ENCODE results near the gene RASIP1.
A peak's percentile ranks its signal among the peaks of the same experiment; 100 is the strongest.
"Not testable (repeated sequence)": the region's sequence is repeated elsewhere in the genome, so short reads cannot be mapped to it uniquely, and the experiment has no call there.

RASIP1 gene

GRCh38 chr19:48705431-48705830 is 35.0 kb downstream of the RASIP1 start:
- no peak for DNase-seq

DNA sequence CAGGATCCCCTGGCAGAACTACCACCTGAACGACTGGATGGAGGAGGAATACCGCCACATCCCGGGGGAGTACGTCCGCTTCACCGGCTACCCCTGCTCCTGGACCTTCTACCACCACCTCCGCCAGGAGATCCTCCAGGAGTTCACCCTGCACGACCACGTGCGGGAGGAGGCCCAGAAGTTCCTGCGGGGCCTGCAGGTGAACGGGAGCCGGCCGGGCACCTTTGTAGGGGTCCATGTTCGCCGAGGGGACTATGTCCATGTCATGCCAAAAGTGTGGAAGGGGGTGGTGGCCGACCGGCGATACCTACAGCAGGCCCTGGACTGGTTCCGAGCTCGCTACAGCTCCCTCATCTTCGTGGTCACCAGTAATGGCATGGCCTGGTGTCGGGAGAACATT is 37.1 kb downstream of the RASIP1 start:
- no peak for DNase-seq

DNA sequence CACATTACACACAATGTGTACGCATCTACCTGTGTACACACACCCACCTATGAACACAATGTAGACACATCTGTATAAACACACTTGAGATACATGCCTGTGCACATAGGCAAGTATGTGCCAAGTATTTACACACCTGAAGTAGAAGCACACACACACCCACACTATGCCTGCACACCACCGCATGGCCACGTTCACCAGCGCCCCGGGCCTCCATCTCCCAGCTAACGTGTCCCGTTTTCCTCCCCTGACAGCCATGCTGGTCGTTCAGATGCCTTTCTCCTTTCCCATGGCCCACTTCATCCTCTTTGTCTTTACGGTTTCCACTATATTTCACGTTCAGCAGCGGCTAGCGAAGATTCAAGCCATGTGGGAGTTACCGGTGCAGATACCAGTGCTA is 37.7 kb downstream of the RASIP1 start:
- DNase-seq: no peak

DNA sequence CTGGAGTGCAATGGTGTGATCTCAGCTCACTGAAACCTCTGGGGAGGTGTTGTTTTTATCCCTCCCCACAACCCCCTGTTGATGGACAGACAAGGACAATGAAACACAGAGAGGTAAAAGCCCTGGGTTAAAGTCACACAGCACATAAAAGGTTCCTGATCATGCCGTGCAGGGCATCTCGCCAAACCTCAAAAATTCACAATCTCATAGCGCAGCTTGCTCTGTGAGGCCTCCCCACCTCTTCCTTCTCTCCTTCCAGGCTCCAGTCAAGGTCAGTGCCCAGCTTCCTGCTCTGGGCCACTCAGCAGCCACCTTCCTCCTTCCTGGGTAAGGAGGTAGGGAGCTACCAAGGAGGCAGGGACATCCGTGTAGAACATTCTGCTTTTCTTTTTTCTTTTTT is 42.4 kb downstream of the RASIP1 start:
- DNase-seq: no peak

- DNase-seq: no peak
Observed at GRCh38 chr19:48696353-48697010, 43.9 kb downstream of the RASIP1 start.

GRCh38 chr19:48695743-48696352 is 44.6 kb downstream of the RASIP1 start, which contains the start of gene FUT2:
TSS of gene FUT2 (plus strand) at chr19:48695971. CDS start at chr19:48702957, 6,986 bp downstream.
- no peak for DNase-seq

- not testable (repeated sequence) for DNase-seq
Observed at GRCh38 chr19:48693629-48694028, 46.8 kb downstream of the RASIP1 start.

DNA sequence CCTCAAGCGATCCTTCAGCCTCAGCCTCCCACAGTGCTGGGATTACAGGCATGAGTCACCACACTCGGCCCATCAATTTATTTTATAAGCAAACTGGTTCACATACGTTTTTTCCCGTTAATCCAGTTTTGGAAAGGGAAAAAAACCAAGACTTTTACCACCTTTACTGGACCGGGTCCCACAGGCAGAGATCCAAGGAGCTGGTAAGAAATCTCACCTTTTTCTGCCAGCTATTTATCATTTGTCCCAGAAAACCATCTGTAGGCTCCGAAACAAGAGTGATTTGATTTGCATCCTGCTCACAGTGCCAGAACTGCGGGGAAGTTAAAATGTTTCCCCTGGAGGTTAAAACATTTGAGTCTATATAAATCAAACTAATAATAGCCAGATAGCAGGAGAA is 51.0 kb downstream of the RASIP1 start:
- no peak for DNase-seq

DNA sequence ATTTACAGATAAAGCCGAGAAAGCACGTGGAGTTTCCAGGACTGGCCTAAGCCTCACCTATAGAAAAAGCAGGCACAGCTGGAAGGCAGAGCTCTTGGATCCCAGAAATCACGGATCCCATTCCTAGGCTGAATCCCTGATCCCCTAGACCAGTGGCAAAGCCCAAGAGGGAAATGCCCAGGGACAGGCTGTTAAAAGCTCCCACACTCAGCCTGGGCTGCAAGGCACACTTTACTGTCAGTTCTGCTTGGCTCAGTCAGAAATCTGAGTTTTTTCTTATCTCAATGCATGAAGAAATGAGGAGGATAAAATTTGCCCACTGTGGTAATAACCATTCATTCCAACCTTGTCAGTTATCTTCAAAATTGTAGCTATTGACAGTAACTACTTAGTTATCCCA is 52.6 kb downstream of the RASIP1 start:
- DNase-seq: no peak

DNA sequence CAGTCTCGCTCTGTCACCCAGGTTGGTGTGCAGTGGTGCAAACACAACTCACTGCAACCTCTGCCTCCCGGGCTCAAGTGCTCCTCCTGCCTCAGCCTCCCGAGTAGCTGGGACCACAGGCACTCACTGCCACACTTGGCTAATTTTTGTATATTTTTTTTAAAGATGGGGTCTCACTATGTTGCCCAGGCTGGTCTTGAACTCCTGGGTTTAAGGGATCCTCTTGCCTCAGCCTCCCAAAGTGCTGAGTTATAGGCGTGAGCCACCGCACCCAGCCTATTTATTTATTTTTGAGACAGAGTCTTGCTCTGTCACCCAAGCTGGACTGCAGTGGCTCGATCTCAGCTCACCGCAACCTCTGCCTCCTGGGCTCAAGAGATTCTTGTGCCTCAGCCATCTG is 53.8 kb downstream of the RASIP1 start:
- DNase-seq: not testable (repeated sequence)

GRCh38 chr19:48686088-48686487 is 54.3 kb downstream of the RASIP1 start:
- DNase-seq: no peak

DNA sequence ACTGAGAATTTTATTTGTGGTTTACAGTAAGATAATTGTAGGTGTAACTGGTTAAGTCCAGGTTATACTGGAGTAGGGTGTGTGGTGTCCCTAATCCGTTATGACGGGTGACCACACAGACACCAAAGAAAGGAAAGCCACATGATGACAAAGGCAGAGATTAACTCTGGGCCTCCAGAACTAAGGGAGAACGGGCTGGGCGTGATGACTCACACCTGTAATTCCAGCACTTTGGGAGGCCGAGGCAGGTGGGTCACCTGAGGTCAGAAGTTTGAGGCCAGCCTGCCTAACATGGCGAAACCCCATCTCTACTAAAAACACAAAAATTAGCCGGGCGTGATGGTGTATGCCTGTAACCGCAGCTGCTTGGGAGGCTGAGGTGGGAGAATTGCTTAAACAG is 54.8 kb downstream of the RASIP1 start:
- DNase-seq: no peak

DNA sequence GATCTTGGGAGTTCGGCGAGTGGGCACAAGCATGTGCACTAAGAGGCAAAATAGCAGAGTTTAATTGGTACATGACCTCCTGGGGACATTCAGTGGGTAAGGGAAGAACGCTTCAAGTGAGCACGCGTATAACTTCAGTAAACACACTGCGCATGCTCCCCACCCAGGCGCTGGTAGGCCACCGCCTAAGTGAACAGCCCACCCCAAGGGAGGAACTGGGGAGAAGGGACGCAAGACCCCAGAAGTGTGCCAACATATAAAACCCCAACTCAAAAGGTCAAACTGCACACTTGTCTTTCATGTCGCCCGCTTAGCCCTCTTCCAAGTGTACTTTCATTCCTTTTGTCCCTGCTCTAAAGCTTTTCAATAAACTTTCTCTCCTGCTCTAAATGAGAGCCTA is 57.1 kb downstream of the RASIP1 start:
- DNase-seq: no peak

DNA sequence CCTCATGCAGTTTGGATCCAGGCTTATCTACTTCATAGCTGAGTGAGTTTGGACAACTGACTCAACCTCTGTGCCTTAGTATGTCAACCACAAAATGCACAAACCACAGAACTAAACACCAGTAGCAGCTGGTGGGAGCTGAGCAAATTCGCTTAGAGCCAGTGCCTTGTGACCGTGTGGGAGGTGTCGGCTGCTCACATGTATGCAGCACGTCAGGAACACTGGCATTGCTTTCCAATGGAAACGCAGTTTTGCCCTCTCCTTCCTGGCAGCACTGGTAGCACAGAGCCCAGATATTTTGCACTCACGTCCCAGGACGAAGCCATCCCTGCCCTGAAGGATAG is 59.3 kb downstream of the RASIP1 start:
- no peak for DNase-seq

GRCh38 chr19:48680436-48681126 is 59.8 kb downstream of the RASIP1 start:
- no peak for DNase-seq

- DNase-seq: not testable (repeated sequence)
Observed at GRCh38 chr19:48680006-48680405, 60.4 kb downstream of the RASIP1 start.

GRCh38 chr19:48678201-48678600 is 62.2 kb downstream of the RASIP1 start:
- no peak for DNase-seq

DNA sequence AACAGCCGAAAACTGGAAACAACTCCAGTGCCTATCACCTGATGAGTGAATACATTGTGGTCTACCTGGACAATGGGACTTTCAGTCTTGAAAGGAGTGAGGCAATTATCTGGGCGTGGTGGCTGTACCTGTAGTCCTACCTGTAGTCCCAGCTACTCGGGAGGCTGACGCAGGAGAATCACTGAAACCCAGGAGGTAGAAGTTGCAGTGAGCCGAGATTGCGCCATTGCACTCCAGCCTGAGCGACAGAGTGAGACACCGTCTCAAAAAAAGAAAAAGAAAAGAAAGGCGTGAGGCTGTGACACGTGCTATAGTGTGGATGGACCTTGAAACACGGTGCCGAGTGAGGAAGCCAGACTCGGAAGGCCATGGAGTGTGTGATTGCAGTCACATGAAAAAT is 63.5 kb downstream of the RASIP1 start:
- DNase-seq: no peak

- DNase-seq: no peak
Observed at GRCh38 chr19:48676487-48676886, 63.9 kb downstream of the RASIP1 start.

- peak; percentile 57 for DNase-seq
Observed at GRCh38 chr19:48674921-48675824, 65.2 kb downstream of the RASIP1 start.

DNA sequence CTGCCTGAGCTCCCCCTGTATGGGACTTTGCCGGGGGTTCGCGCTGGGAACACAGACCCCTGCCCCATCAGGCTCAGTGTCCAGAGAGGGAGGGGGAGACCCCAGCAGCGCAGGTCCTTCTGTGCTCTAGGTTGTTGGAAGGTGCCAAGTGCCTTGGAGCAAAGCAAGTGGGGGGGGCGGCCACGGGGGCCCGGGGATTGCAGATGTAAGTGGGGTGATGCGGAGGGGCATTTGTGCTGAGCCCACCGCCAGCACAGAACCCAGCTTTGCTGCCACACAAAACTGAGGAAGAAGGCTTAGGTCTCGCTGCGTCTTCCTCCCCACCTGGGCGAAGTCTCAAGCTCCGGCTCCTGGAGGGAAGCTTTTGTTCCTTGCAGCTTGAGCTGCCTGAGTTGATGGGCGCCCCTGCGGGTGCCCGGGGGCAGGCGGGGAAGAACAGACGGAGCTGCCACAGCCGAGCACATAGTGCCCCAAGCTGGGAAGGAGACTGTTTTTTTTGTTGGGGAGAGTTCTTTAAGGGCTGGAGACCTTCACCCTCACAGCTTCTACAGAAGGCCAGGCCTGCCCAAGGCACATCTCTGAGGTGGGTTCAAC is 66.1 kb downstream of the RASIP1 start:
- no peak for DNase-seq

- no peak for DNase-seq
Observed at GRCh38 chr19:48673436-48674100, 66.8 kb downstream of the RASIP1 start.

All from activated CD4-positive, alpha-beta T cell treated with anti-CD3 and anti-CD28 coated beads for 1 hour (primary cell).